HEK293 (cell line): Measurements from ENCODE around the gene TM9SF1.

Experiments
- CTCF ChIP-seq: fragments of 450-650 bp; formaldehyde crosslinking; IDR thresholded peaks from 2 replicates; pipeline ENCODE4 v1.5.1; 2016; ENCODE audit warnings: missing biosample characterization, missing genetic modification characterization
- MZF1 ChIP-seq: fragments of 450-650 bp; formaldehyde crosslinking; IDR thresholded peaks from 2 replicates; pipeline ENCODE4 v1.5.1; 2017; ENCODE audit warnings: missing biosample characterization, missing genetic modification characterization, borderline replicate concordance
- ZNF274 ChIP-seq, 2 experiments: fragments of 200-500 bp in 1 of 2; fragments of 450-650 bp in 1 of 2; sonication (Bioruptor generic) in 1 of 2; formaldehyde crosslinking in 1 of 2; IDR thresholded peaks; 2 replicates each; pipeline versions ENCODE4 v1.5.1 to v1.6.1; 2014 to 2016; ENCODE audit warnings: borderline replicate concordance in 1 of 2, inconsistent platforms in 1 of 2, low read length in 1 of 2, missing biosample characterization in 1 of 2, missing genetic modification characterization in 1 of 2
- TF ChIP-seq, protein P1 (sequence below): fragments of 450-650 bp; formaldehyde crosslinking; IDR thresholded peaks from 2 replicates; pipeline ENCODE4 v1.5.1; 2017; ENCODE audit warnings: missing biosample characterization, mild to moderate bottlenecking, missing genetic modification characterization, moderate library complexity
- TF ChIP-seq, protein P2 (sequence below): fragments of 450-650 bp; formaldehyde crosslinking; IDR thresholded peaks from 2 replicates; pipeline ENCODE4 v1.5.1; 2016; ENCODE audit warnings: missing biosample characterization, missing genetic modification characterization

GRCh38 chr14:24159777-24160498, 35.3 kb downstream of the TM9SF1 start:
- TF ChIP-seq, protein P1, sequence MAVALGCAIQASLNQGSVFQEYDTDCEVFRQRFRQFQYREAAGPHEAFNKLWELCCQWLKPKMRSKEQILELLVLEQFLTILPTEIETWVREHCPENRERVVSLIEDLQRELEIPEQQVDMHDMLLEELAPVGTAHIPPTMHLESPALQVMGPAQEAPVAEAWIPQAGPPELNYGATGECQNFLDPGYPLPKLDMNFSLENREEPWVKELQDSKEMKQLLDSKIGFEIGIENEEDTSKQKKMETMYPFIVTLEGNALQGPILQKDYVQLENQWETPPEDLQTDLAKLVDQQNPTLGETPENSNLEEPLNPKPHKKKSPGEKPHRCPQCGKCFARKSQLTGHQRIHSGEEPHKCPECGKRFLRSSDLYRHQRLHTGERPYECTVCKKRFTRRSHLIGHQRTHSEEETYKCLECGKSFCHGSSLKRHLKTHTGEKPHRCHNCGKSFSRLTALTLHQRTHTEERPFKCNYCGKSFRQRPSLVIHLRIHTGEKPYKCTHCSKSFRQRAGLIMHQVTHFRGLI (tag by site-specific recombination), result no peak
- TF ChIP-seq, protein P2, sequence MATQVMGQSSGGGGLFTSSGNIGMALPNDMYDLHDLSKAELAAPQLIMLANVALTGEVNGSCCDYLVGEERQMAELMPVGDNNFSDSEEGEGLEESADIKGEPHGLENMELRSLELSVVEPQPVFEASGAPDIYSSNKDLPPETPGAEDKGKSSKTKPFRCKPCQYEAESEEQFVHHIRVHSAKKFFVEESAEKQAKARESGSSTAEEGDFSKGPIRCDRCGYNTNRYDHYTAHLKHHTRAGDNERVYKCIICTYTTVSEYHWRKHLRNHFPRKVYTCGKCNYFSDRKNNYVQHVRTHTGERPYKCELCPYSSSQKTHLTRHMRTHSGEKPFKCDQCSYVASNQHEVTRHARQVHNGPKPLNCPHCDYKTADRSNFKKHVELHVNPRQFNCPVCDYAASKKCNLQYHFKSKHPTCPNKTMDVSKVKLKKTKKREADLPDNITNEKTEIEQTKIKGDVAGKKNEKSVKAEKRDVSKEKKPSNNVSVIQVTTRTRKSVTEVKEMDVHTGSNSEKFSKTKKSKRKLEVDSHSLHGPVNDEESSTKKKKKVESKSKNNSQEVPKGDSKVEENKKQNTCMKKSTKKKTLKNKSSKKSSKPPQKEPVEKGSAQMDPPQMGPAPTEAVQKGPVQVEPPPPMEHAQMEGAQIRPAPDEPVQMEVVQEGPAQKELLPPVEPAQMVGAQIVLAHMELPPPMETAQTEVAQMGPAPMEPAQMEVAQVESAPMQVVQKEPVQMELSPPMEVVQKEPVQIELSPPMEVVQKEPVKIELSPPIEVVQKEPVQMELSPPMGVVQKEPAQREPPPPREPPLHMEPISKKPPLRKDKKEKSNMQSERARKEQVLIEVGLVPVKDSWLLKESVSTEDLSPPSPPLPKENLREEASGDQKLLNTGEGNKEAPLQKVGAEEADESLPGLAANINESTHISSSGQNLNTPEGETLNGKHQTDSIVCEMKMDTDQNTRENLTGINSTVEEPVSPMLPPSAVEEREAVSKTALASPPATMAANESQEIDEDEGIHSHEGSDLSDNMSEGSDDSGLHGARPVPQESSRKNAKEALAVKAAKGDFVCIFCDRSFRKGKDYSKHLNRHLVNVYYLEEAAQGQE, result no peak
- TF ChIP-seq ZNF274 (IDR thresholded peaks at IDR 0.05; ENCODE audit: low read length) (no peak), ZNF274 (tag by site-specific recombination; IDR thresholded peaks at IDR 0.05; ENCODE audit: borderline replicate concordance) (no peak), MZF1 (no peak), CTCF (tag by site-specific recombination) (no peak)
